Stimulated activated CD8-positive, alpha-beta memory T cell treated with anti-CD3 and anti-CD28 coated beads, Interleukin-15, amount 100 ng/mL, for 24 hours (primary cell): Measurements from ENCODE around the gene DNALI1.

Experiments
- DNase-seq: peaks from one replicate; pipeline ENCODE4 v3.0.0-alpha.2; 2020; ENCODE audit warnings: low read depth

Gene DNALI1

DNA sequence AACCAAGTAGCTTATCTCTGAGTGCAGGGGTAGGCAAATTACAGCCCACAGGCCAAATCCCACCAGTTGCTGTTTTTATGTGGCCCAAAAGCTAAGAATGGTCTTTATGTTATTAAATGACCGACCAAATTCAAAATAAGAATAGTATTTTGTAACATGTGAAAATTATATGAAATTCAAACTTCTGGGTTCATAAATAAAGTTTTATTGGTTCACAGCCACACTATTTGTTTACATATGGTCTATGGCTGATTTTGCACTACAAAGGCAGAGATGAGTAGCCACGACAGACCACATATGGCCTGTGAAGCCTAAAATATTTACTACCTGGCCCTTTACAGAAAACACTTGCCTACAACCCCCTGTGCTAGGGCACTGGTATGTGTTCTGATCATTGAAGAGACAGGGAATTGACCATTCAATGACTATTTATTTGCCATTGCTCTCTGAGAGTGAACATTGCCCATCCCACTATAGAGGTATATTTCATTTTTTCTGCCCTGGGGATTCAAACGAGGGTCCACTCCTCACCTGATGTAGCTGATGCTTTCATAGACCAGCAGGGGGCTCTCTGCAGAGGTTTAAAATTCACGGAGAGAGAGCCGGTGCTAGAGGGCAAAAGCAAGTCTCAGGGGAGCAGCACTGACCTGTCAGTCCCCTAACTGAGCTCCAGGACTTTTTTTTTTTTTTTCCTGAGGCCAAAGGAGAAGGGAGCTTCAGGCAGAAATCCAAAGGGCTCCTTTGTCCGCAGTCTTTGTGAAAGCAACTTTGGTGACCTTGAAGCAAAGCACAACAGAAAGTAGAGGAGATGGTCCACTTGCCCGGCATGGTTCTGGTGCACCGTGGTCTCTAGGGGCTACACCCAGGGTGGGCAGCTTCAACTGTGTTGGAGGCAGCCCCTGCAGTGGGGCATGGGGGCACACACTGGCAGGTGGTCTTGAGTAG lies 46.3 kb downstream of the DNALI1 start:
- no peak for DNase-seq

DNA sequence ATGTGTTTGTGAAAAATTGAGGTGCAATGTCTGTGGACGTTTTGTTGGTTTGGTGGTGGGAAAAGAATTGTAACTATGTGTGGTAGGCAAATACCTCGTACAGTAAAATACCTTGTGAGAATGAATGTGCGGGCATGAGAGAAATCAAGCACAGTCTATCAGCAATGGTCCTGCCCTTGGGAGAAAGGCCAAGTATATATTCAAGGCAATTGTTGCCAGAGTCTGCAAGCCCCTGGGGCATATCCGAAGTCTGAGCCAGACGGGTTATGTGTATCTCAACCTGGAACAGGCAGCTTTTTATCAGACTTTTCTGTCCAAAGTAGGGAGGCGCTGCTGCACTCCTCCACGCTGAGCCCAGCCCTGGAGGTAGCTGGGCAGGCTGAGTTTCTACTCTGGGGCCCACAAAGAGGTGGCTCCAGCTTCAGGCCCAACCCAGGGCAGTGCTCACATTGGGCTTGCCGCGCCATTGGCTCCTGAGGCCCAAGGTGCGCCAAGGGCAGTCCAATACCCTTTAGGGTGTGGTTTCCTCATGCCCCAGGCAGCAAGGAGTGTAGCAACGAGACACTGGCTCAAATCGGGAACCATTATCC lies 48.4 kb downstream of the DNALI1 start:
- no peak for DNase-seq

DNA sequence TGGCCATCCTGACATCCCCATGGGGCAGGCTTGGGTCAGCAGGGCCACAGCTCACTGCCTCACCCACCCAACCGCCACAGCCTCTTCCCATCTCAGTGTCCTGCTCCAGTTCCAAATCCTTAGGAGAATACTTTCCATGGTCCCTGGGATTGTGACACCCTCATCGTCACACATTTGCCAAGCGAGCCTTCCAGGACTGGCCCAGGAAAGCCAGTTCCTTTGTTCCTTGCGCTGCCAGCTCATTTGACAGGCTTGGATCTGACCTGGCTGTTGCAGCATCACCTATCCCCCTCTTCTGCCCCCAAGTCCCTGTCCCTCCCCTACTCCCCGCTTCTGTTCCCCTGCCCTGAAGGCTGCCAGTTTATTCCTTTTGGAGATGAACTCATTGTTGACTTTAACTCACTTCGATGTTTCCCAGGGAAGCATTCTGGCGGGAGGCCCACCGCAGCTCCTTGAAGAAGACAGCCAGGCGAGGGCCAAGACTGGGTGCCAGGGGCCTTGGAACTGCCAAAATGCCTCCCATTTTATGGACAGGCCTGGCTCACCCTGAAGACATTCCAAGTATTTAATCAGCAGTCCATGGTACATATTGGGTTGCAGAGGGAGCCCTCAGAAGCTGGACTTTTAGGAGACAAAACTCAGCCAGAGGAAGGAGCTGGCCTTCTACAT lies 49.2 kb downstream of the DNALI1 start:
- no peak for DNase-seq

- DNase-seq = no peak
Measured at GRCh38 chr1:37606481-37607263, 49.9 kb downstream of the DNALI1 start.

DNA sequence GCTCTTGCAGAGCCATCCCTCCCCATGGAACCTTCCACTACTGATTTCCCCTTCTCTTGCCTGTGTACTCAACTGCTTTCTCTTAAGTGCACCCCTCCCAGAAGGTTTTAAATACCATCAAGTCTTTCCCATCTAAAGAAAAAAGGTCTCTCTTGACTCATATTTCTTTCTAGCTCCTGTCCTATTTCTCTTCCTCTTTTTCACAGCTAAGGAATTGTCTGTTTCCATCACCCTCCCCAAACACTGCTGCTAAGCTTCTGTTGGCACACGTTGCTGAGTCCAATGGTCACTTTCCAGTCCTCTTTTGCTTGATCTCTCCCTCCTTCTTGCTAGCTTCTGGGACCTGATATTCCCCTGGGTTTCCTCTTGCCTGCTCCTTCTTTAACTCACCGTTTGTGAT lies 52.3 kb downstream of the DNALI1 start:
- no peak for DNase-seq

- DNase-seq = no peak
Measured at GRCh38 chr1:37609994-37610393, 53.3 kb downstream of the DNALI1 start.

- no peak for DNase-seq
Measured at GRCh38 chr1:37612186-37612585, 55.4 kb downstream of the DNALI1 start.

DNA sequence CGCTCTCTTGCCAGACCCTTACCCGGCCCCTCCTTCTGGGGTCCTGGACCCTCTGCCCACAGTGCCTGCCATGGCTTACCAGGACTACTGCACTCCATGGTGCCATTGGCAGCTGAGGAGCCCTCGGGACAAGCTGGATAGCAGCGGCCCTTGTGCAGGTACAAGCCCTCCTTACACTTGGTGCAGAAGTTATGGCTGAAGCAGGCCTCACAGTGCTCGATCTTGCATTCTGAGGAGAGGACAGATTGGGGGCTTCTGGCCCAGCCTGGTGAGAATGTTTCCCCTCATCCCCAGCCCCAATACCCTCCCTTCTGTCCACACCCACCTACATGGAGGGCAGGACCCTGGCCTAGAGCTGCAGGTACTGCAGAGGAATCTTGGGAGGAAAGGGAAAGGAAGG lies 57.4 kb downstream of the DNALI1 start:
- DNase-seq = no peak

DNA sequence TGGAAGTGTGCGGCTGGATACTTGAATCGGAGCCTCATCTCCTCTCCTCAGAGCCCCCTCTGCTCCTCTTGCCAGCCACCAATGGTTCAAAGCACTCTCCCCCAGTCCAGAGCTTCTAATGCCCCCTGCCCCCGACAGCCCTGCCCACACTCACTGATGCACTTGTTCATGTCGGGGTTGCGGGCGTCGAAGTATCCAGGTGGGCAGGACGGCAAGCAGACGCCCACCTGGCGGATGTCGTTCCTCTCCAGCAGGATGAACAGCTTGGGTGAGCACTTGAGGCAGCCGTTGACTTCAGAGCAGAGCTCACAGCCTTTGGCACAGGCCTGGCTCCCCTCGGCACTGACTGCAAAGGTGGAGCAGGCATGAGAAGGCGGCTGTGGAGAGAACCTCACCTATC lies 59.6 kb downstream of the DNALI1 start:
- DNase-seq = no peak
